H9 (cell line): ENCODE data around the gene ZNF747. TPM values are rescaled to one million over a fixed set of nuclear protein-coding genes. Genes with fewer than 3 reads are reported as not detected.

Source experiments
- DNase-seq: peaks from one replicate; pipeline ENCODE4 v3.0.0-alpha.2; 2017
- H2AFZ ChIP-seq: one replicate; pipeline ENCODE4 v1.6.1; 2013; ENCODE audit warnings: mild to moderate bottlenecking, low read length, control low read depth, moderate library complexity
- H2AK5ac ChIP-seq: 2 replicates; pipeline ENCODE4 v1.6.1; 2013; ENCODE audit warnings: low read length, control low read depth, mixed read lengths; ENCODE audit not compliant: insufficient read length
- H2BK120ac ChIP-seq: one replicate; pipeline ENCODE4 v1.6.1; 2013; ENCODE audit warnings: low read depth, mild to moderate bottlenecking, low read length, control low read depth, inconsistent platforms; ENCODE audit not compliant: poor library complexity, severe bottlenecking
- H2BK12ac ChIP-seq: 2 replicates; pipeline ENCODE4 v1.6.1; 2013; ENCODE audit warnings: low read length, control low read depth, mixed read lengths, low read depth; ENCODE audit not compliant: insufficient read length
- H2BK15ac ChIP-seq: 2 replicates; pipeline ENCODE4 v1.6.1; 2013; ENCODE audit warnings: low read depth, low read length, control low read depth
- H2BK20ac ChIP-seq: one replicate; pipeline ENCODE4 v1.6.1; 2013; ENCODE audit warnings: low read depth, mild to moderate bottlenecking, low read length, control low read depth, inconsistent platforms; ENCODE audit not compliant: poor library complexity, severe bottlenecking
- H2BK5ac ChIP-seq: 2 replicates; pipeline ENCODE4 v1.6.1; 2013; ENCODE audit warnings: low read length, control low read depth, mixed read lengths; ENCODE audit not compliant: insufficient read length
- H3K14ac ChIP-seq: 2 replicates; pipeline ENCODE4 v1.6.1; 2013; ENCODE audit warnings: low read length, control low read depth; ENCODE audit not compliant: insufficient read depth
- H3K18ac ChIP-seq: 2 replicates; pipeline ENCODE4 v1.6.1; 2013; ENCODE audit warnings: low read depth, mild to moderate bottlenecking, mixed read lengths, low read length, control low read depth; ENCODE audit not compliant: insufficient read length
- H3K23ac ChIP-seq: 2 replicates; pipeline ENCODE4 v1.6.1; 2013; ENCODE audit warnings: low read length, control low read depth, mixed read lengths, low read depth; ENCODE audit not compliant: insufficient read length
- H3K23me2 ChIP-seq: 2 replicates; pipeline ENCODE4 v1.6.1; 2013; ENCODE audit warnings: low read depth, mild to moderate bottlenecking, mixed read lengths, low read length, control low read depth; ENCODE audit not compliant: insufficient read length, poor library complexity, severe bottlenecking
- H3K27ac ChIP-seq: 2 replicates; pipeline ENCODE4 v1.5.1; 2013; ENCODE audit warnings: low read length, control low read depth, mixed read lengths, low read depth; ENCODE audit not compliant: insufficient read length
- H3K27me3 ChIP-seq: 2 replicates; pipeline ENCODE4 v1.6.1; 2013; ENCODE audit warnings: low read length, control low read depth, inconsistent platforms; ENCODE audit not compliant: insufficient read depth
- H3K4ac ChIP-seq: 2 replicates; pipeline ENCODE4 v1.6.1; 2013; ENCODE audit warnings: low read depth, mild to moderate bottlenecking, control low read depth, inconsistent platforms, low read length, moderate library complexity
- H3K4me1 ChIP-seq: 2 replicates; pipeline ENCODE4 v1.6.1; 2013; ENCODE audit warnings: low read length, control low read depth, inconsistent platforms; ENCODE audit not compliant: insufficient read depth
- H3K4me2 ChIP-seq: 2 replicates; pipeline ENCODE4 v1.6.1; 2013; ENCODE audit warnings: low read length, control low read depth, mixed read lengths; ENCODE audit not compliant: insufficient read length, insufficient read depth
- H3K56ac ChIP-seq: 2 replicates; pipeline ENCODE4 v1.6.1; 2013; ENCODE audit warnings: low read depth, mild to moderate bottlenecking, mixed read lengths, low read length, control low read depth; ENCODE audit not compliant: insufficient read length
- H3K79me1 ChIP-seq: 2 replicates; pipeline ENCODE4 v1.6.1; 2013; ENCODE audit warnings: low read depth, mild to moderate bottlenecking, moderate library complexity, low read length, control low read depth, inconsistent platforms; ENCODE audit not compliant: insufficient read depth, poor library complexity, severe bottlenecking
- H3K79me2 ChIP-seq: 2 replicates; pipeline ENCODE4 v1.6.1; 2013; ENCODE audit warnings: low read length, control low read depth, inconsistent platforms; ENCODE audit not compliant: insufficient read depth
- H3K9ac ChIP-seq: 2 replicates; pipeline ENCODE4 v1.6.1; 2013; ENCODE audit warnings: low read length, control low read depth, mixed read lengths; ENCODE audit not compliant: insufficient read length; ENCODE audit errors: extremely low read depth
- H3K9me3 ChIP-seq: one replicate; pipeline ENCODE4 v1.6.1; 2013; ENCODE audit warnings: low read depth, low read length, inconsistent platforms; ENCODE audit not compliant: control insufficient read depth
- H3T11ph ChIP-seq: one replicate; pipeline ENCODE4 v1.6.1; 2013; ENCODE audit warnings: mild to moderate bottlenecking, low read length, control low read depth, inconsistent platforms
- H4K20me1 ChIP-seq: one replicate; pipeline ENCODE4 v1.6.1; 2013; ENCODE audit not compliant: control insufficient read depth, insufficient read length, insufficient read depth
- H4K5ac ChIP-seq: 2 replicates; pipeline ENCODE4 v1.6.1; 2013; ENCODE audit warnings: low read depth, mild to moderate bottlenecking, mixed read lengths, low read length, control low read depth; ENCODE audit not compliant: insufficient read length
- H4K8ac ChIP-seq: replicated peaks from 2 replicates; pipeline ENCODE4 v1.6.1; 2013; ENCODE audit warnings: low read length, control low read depth, mixed read lengths, low read depth; ENCODE audit not compliant: insufficient read length
- H4K91ac ChIP-seq: 2 replicates; pipeline ENCODE4 v1.6.1; 2013; ENCODE audit warnings: low read depth, mild to moderate bottlenecking, moderate library complexity, mixed read lengths, low read length, control low read depth; ENCODE audit not compliant: insufficient read length
- H3K27ac Mint-ChIP-seq, 3 experiments: 2 replicates in 2 of 3; 3 replicates in 1 of 3; pipeline ENCODE4 v1.8.0; 2020 to 2021; ENCODE audit warnings: mixed read lengths in 3 of 3, mild to moderate bottlenecking in 1 of 3, moderate library complexity in 1 of 3
- H3K27me3 Mint-ChIP-seq: 2 replicates; pipeline ENCODE4 v1.8.0; 2021; ENCODE audit warnings: low read depth, mild to moderate bottlenecking, moderate library complexity, mixed read lengths
- H3K36me3 Mint-ChIP-seq, 3 experiments: 2 replicates in 2 of 3; 3 replicates in 1 of 3; pipeline ENCODE4 v1.8.0; 2020 to 2021; ENCODE audit warnings: low read depth in 3 of 3, mixed read lengths in 3 of 3; ENCODE audit not compliant: insufficient read depth in 1 of 3
- H3K4me1 Mint-ChIP-seq, 2 experiments: 2 replicates each; pipeline ENCODE4 v1.8.0; 2020; ENCODE audit warnings: mixed read lengths in 2 of 2
- H3K4me3 Mint-ChIP-seq, 2 experiments: 2 replicates in 1 of 2; 3 replicates in 1 of 2; pipeline ENCODE4 v1.8.0; 2020 to 2021; ENCODE audit warnings: mild to moderate bottlenecking in 2 of 2, mixed read lengths in 2 of 2, moderate library complexity in 1 of 2
- H3K9me3 Mint-ChIP-seq, 2 experiments: 2 replicates in 1 of 2; 3 replicates in 1 of 2; pipeline ENCODE4 v1.8.0; 2020; ENCODE audit warnings: mild to moderate bottlenecking in 2 of 2, mixed read lengths in 2 of 2, moderate library complexity in 1 of 2
- WGBS: extraction: QIAGEN DNeasy Blood & Tissue Kit; methylation state at CpG from one replicate; pipeline ENCODE4 v1.1.7; 2013; ENCODE audit warnings: missing lambda C conversion rate, low lambda C conversion rate, mixed read lengths; ENCODE audit not compliant: insufficient read length; ENCODE audit errors: extremely low coverage; 5-methylcytosine and 5-hydroxymethylcytosine counted together
- total RNA-seq: library from RNA; stranded (reverse); gene quantifications from 2 replicates; pipeline ENCODE4 v1.2.1, GENCODE V29; 2021
- TF ChIP-seq, protein P1 (sequence below): fragments of 200-600 bp; sonication (generic); conservative IDR thresholded peaks from 3 replicates; pipeline ENCODE4 v1.8.0; 2021; ENCODE audit warnings: antibody characterized with exemption, mild to moderate bottlenecking

ZNF747 gene
- total RNA-seq, 1 experiment from 2014 or later: 18.4 TPM

DNA sequence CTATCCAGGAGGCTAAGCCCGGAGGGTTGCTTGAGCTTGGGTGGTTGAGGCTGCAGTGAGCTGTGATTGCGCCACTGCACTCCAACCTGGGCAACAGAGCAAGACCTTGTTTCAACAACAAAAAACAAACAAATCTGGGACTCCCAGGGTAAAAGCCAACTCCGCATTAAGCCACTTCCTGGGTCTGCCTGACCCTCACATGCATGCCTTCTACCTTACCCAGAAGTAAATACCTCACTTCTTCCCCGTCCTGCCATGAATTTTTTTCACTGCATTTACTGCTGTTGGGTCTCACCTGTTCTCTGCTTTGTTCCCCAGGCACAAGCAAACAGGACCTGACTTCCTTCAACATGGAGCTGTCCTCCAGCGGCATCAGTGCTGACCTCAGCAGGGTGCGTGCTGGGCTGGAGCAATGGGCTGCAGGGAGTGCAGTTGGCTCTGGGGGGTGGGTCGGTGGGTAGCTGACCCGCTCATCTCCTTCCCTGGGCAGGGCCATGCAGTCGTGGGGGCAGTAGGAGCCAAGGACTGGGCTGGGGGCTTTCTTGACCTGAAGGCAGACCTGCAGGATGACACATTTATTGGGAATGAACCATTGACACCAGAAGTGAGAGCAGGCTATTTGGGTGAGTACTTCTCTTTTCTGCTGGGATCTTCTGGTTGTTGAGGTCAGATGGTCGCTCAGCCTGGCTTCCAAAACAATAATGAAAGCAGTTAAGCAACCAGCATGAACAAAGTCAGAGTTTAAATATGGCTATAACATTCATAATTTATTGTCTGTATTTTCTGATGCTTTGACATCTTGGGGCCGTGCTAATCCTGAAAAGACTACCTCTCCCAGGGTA lies 45.7 kb downstream of the ZNF747 start:
- no peak overlapping the region for H3K4ac ChIP-seq
- no peak overlapping the region for H4K91ac ChIP-seq
- H3K4me1 Mint-ChIP-seq: peaks cover 14 to 19% of the 10 kb centered on the region in 2 experiments
- no peak overlapping the region for H2BK15ac ChIP-seq
- H4K5ac ChIP-seq: no peak overlapping the region
- no peaks in the 10 kb centered on the region for H3K27me3 ChIP-seq
- peak; percentile 62 for DNase-seq
- H3K4me2 ChIP-seq: no peak overlapping the region
- H2BK20ac ChIP-seq: no peak overlapping the region
- no peak overlapping the region for H3T11ph ChIP-seq
- peaks cover 10% of the 10 kb centered on the region for H3K27me3 Mint-ChIP-seq
- H2BK120ac ChIP-seq: no peak overlapping the region
- H3K4me1 ChIP-seq: no peaks in the 10 kb centered on the region; the same call in 1 of the 2 replicates
- H4K8ac ChIP-seq: no peak overlapping the region
- H2AFZ ChIP-seq: no peak overlapping the region
- 0 out of 5 replicates have a peak overlapping the region, but pooled peaks of 1 of the 2 experiments have one; percentile 20 for H3K4me3 Mint-ChIP-seq
- peak overlapping the region in 1 of 3 experiments; percentile 85; a peak in 3 of 7 replicates for H3K27ac Mint-ChIP-seq
- H3K18ac ChIP-seq: no peak overlapping the region
- no peak overlapping the region for H2BK12ac ChIP-seq
- H3K9ac ChIP-seq: no peak overlapping the region
- no peak overlapping the region for H2BK5ac ChIP-seq
- H3K79me1 ChIP-seq: no peaks in the 10 kb centered on the region
- no peaks in the 10 kb centered on the region; a peak in 3 of 5 replicates for H3K9me3 Mint-ChIP-seq
- no peak overlapping the region for H3K27ac ChIP-seq
- TF ChIP-seq, protein P1, sequence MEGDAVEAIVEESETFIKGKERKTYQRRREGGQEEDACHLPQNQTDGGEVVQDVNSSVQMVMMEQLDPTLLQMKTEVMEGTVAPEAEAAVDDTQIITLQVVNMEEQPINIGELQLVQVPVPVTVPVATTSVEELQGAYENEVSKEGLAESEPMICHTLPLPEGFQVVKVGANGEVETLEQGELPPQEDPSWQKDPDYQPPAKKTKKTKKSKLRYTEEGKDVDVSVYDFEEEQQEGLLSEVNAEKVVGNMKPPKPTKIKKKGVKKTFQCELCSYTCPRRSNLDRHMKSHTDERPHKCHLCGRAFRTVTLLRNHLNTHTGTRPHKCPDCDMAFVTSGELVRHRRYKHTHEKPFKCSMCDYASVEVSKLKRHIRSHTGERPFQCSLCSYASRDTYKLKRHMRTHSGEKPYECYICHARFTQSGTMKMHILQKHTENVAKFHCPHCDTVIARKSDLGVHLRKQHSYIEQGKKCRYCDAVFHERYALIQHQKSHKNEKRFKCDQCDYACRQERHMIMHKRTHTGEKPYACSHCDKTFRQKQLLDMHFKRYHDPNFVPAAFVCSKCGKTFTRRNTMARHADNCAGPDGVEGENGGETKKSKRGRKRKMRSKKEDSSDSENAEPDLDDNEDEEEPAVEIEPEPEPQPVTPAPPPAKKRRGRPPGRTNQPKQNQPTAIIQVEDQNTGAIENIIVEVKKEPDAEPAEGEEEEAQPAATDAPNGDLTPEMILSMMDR: no peak
- no peak overlapping the region for H3K56ac ChIP-seq
- no peak overlapping the region for H2AK5ac ChIP-seq
- no peaks in the 10 kb centered on the region for H3K36me3 Mint-ChIP-seq
- no peaks in the 10 kb centered on the region for H4K20me1 ChIP-seq
- no peaks in the 10 kb centered on the region for H3K9me3 ChIP-seq
- no CpG with 5 or more reads among the region's 11 CpGs for WGBS
- no peaks in the 10 kb centered on the region for H3K23me2 ChIP-seq
- no peaks in the 10 kb centered on the region for H3K79me2 ChIP-seq
- H3K23ac ChIP-seq: no peak overlapping the region
- no peak overlapping the region; the same call in 1 of the 2 replicates for H3K14ac ChIP-seq
